Activated CD4-positive, alpha-beta memory T cell treated with anti-CD3 and anti-CD28 coated beads, Interleukin-2, amount 10 ng/mL, durations not matched to agents 7 days and 5 days (primary cell): ENCODE results near the gene C1orf94. TPM values are rescaled to one million over a fixed set of nuclear protein-coding genes. Genes with fewer than 3 reads are reported as not detected.

ENCODE experiments used
- CTCF ChIA-PET: fragments of 350-600 bp; sonication (Branson Sonifier 250); formaldehyde crosslinking; loops from one replicate; lab custom pipeline; 2021; ENCODE audit warnings: antibody characterized with exemption, inconsistent platforms; lab: Charles Lee
- POLR2A ChIA-PET: fragments of 350-600 bp; sonication (Branson Sonifier 250); formaldehyde crosslinking; loops from one replicate; lab custom pipeline; 2021; ENCODE audit warnings: antibody characterized with exemption; lab: Charles Lee
- DNase-seq: peaks from one replicate; pipeline ENCODE4 v3.0.0-alpha.2; 2020
- H3K27ac Mint-ChIP-seq: one replicate; pipeline ENCODE4 v1.8.0; 2021; ENCODE audit warnings: mild to moderate bottlenecking, mixed read lengths
- H3K27me3 Mint-ChIP-seq: one replicate; pipeline ENCODE4 v1.8.0; 2021; ENCODE audit warnings: mixed read lengths
- H3K36me3 Mint-ChIP-seq: one replicate; pipeline ENCODE4 v1.8.0; 2021; ENCODE audit warnings: low read depth, mixed read lengths
- H3K4me1 Mint-ChIP-seq: one replicate; pipeline ENCODE4 v1.8.0; 2021; ENCODE audit warnings: mixed read lengths
- H3K4me3 Mint-ChIP-seq: one replicate; pipeline ENCODE4 v1.8.0; 2021; ENCODE audit warnings: mild to moderate bottlenecking, mixed read lengths
- H3K9me3 Mint-ChIP-seq: one replicate; pipeline ENCODE4 v1.8.0; 2021; ENCODE audit warnings: mixed read lengths
- total RNA-seq, 2 experiments: library from RNA; stranded (reverse); gene quantifications; one replicate each; pipeline ENCODE4 v1.2.3, GENCODE V29; 2021

Gene C1orf94
- not detected for total RNA-seq

GRCh38 chr1:34176830-34177603 is at the start of gene C1orf94:
C1orf94 (plus strand) TSS chr1:34176907; CDS start chr1:34177790, 883 bp downstream.
- Mint-ChIP-seq H3K4me1 (no peaks in the 10 kb centered on the region), H3K36me3 (no peaks in the 10 kb centered on the region), H3K27ac (no peak within 1 kb of the TSS), H3K27me3 (peaks cover 11% of the 10 kb centered on the region), H3K4me3 (no peak within 1 kb of the TSS), H3K9me3 (no peaks in the 10 kb centered on the region)
- CTCF ChIA-PET, result no interaction called here
- POLR2A ChIA-PET, result interaction anchor here (1.1 kb wide), 1 partner anchor 12 kb away, joined by 3 read pairs; the partner anchor contains the start of gene CSMD2
- no peak for DNase-seq

GRCh38 chr1:34127006-34128000 is 49.4 kb upstream of the C1orf94 start:
- H3K27me3 Mint-ChIP-seq, result no peaks in the 10 kb centered on the region
- H3K9me3 Mint-ChIP-seq, result no peaks in the 10 kb centered on the region
- no peaks in the 10 kb centered on the region for H3K4me1 Mint-ChIP-seq
- H3K36me3 Mint-ChIP-seq, result no peaks in the 10 kb centered on the region
- DNase-seq, result no peak
- H3K27ac Mint-ChIP-seq, result no peak overlapping the region
- POLR2A ChIA-PET, result no interaction called here
- CTCF ChIA-PET, result no interaction called here
- no peak overlapping the region for H3K4me3 Mint-ChIP-seq

- DNase-seq, result no peak
- no peak overlapping the region for H3K27ac Mint-ChIP-seq
- CTCF ChIA-PET, result no interaction called here
- H3K4me3 Mint-ChIP-seq, result no peak overlapping the region
- no peaks in the 10 kb centered on the region for H3K9me3 Mint-ChIP-seq
- no peaks in the 10 kb centered on the region for H3K27me3 Mint-ChIP-seq
- POLR2A ChIA-PET, result no interaction called here
- no peaks in the 10 kb centered on the region for H3K4me1 Mint-ChIP-seq
- no peaks in the 10 kb centered on the region for H3K36me3 Mint-ChIP-seq
These were observed 48.4 kb upstream of the C1orf94 start for GRCh38 chr1:34128186-34128889.

- no peaks in the 10 kb centered on the region for H3K36me3 Mint-ChIP-seq
- no peaks in the 10 kb centered on the region for H3K4me1 Mint-ChIP-seq
- no peak overlapping the region for H3K4me3 Mint-ChIP-seq
- no peaks in the 10 kb centered on the region for H3K9me3 Mint-ChIP-seq
- H3K27me3 Mint-ChIP-seq, result no peaks in the 10 kb centered on the region
- H3K27ac Mint-ChIP-seq, result no peak overlapping the region
- ChIA-PET POLR2A (no interaction called here), CTCF (interaction anchor here (0.7 kb wide), 1 partner anchor 153 kb away, joined by 3 read pairs; no protein-coding TSS in a partner anchor)
- no peak for DNase-seq
These were observed 47.1 kb upstream of the C1orf94 start for GRCh38 chr1:34129630-34130029.

GRCh38 chr1:34130306-34130705 is 46.4 kb upstream of the C1orf94 start:
- Mint-ChIP-seq H3K4me3 (no peak overlapping the region), H3K27me3 (no peaks in the 10 kb centered on the region), H3K36me3 (no peaks in the 10 kb centered on the region), H3K27ac (no peak overlapping the region), H3K4me1 (no peaks in the 10 kb centered on the region), H3K9me3 (no peaks in the 10 kb centered on the region)
- ChIA-PET CTCF (interaction anchor here (0.7 kb wide), 1 partner anchor 152 kb away, joined by 3 read pairs; no protein-coding TSS in a partner anchor), POLR2A (no interaction called here)
- no peak for DNase-seq

GRCh38 chr1:34131396-34132160 is 45.1 kb upstream of the C1orf94 start:
- DNase-seq, result no peak
- no peaks in the 10 kb centered on the region for H3K36me3 Mint-ChIP-seq
- H3K9me3 Mint-ChIP-seq, result no peaks in the 10 kb centered on the region
- CTCF ChIA-PET, result no interaction called here
- POLR2A ChIA-PET, result no interaction called here
- no peak overlapping the region for H3K27ac Mint-ChIP-seq
- H3K4me3 Mint-ChIP-seq, result no peak overlapping the region
- no peaks in the 10 kb centered on the region for H3K4me1 Mint-ChIP-seq
- no peaks in the 10 kb centered on the region for H3K27me3 Mint-ChIP-seq

- no peaks in the 10 kb centered on the region for H3K36me3 Mint-ChIP-seq
- DNase-seq, result no peak
- H3K4me1 Mint-ChIP-seq, result no peaks in the 10 kb centered on the region
- no peak overlapping the region for H3K4me3 Mint-ChIP-seq
- no peaks in the 10 kb centered on the region for H3K9me3 Mint-ChIP-seq
- ChIA-PET POLR2A (no interaction called here), CTCF (no interaction called here)
- H3K27me3 Mint-ChIP-seq, result no peaks in the 10 kb centered on the region
- H3K27ac Mint-ChIP-seq, result no peak overlapping the region
These were observed 44.6 kb upstream of the C1orf94 start for GRCh38 chr1:34132161-34132420.

- Mint-ChIP-seq H3K4me1 (no peaks in the 10 kb centered on the region), H3K27me3 (peaks cover 1% of the 10 kb centered on the region), H3K4me3 (no peak overlapping the region), H3K9me3 (no peaks in the 10 kb centered on the region), H3K36me3 (no peaks in the 10 kb centered on the region), H3K27ac (no peak overlapping the region)
- POLR2A ChIA-PET, result no interaction called here
- CTCF ChIA-PET, result no interaction called here
- DNase-seq, result no peak
These were observed 39.3 kb upstream of the C1orf94 start for GRCh38 chr1:34137411-34137810.

GRCh38 chr1:34140011-34140676 is 36.6 kb upstream of the C1orf94 start:
- H3K9me3 Mint-ChIP-seq, result no peaks in the 10 kb centered on the region
- POLR2A ChIA-PET, result no interaction called here
- no peak for DNase-seq
- CTCF ChIA-PET, result no interaction called here
- H3K27ac Mint-ChIP-seq, result no peak overlapping the region
- peaks cover 1% of the 10 kb centered on the region for H3K27me3 Mint-ChIP-seq
- H3K4me1 Mint-ChIP-seq, result no peaks in the 10 kb centered on the region
- H3K4me3 Mint-ChIP-seq, result no peak overlapping the region
- no peaks in the 10 kb centered on the region for H3K36me3 Mint-ChIP-seq

- Mint-ChIP-seq H3K27me3 (peaks cover 1% of the 10 kb centered on the region), H3K27ac (no peak overlapping the region), H3K9me3 (no peaks in the 10 kb centered on the region), H3K4me1 (no peaks in the 10 kb centered on the region), H3K36me3 (no peaks in the 10 kb centered on the region), H3K4me3 (no peak overlapping the region)
- POLR2A ChIA-PET, result no interaction called here
- DNase-seq, result no peak
- CTCF ChIA-PET, result no interaction called here
These were observed 32.7 kb upstream of the C1orf94 start for GRCh38 chr1:34143975-34144374.

GRCh38 chr1:34144766-34145165 is 31.9 kb upstream of the C1orf94 start:
- H3K4me1 Mint-ChIP-seq, result no peaks in the 10 kb centered on the region
- H3K27ac Mint-ChIP-seq, result no peak overlapping the region
- POLR2A ChIA-PET, result no interaction called here
- no peaks in the 10 kb centered on the region for H3K36me3 Mint-ChIP-seq
- no peak for DNase-seq
- peaks cover 1% of the 10 kb centered on the region for H3K27me3 Mint-ChIP-seq
- H3K9me3 Mint-ChIP-seq, result no peaks in the 10 kb centered on the region
- CTCF ChIA-PET, result no interaction called here
- H3K4me3 Mint-ChIP-seq, result no peak overlapping the region

GRCh38 chr1:34147301-34147700 is 29.4 kb upstream of the C1orf94 start:
- H3K27me3 Mint-ChIP-seq, result no peaks in the 10 kb centered on the region
- H3K4me3 Mint-ChIP-seq, result no peak overlapping the region
- H3K36me3 Mint-ChIP-seq, result no peaks in the 10 kb centered on the region
- H3K27ac Mint-ChIP-seq, result no peak overlapping the region
- no peaks in the 10 kb centered on the region for H3K9me3 Mint-ChIP-seq
- POLR2A ChIA-PET, result no interaction called here
- CTCF ChIA-PET, result no interaction called here
- no peak for DNase-seq
- H3K4me1 Mint-ChIP-seq, result no peaks in the 10 kb centered on the region
